Naive thymus-derived CD4-positive, alpha-beta T cell (primary cell): ENCODE data around the gene NHS. TPM values are rescaled to one million over a fixed set of nuclear protein-coding genes. Genes with fewer than 3 reads are reported as not detected.

Source experiments
- ATAC-seq: fragments of 150-1000 bp; cut with Tn5 transposase; 2 replicates; pipeline ENCODE4 v1.10.0; 2021; ENCODE audit warnings: mild to moderate bottlenecking, moderate library complexity
- CTCF ChIA-PET: fragments of 350-600 bp; sonication (Branson Sonifier 250); formaldehyde crosslinking; loops from one replicate; lab custom pipeline; 2021; ENCODE audit warnings: antibody characterized with exemption; lab: Charles Lee
- POLR2A ChIA-PET: fragments of 350-600 bp; sonication (Branson Sonifier 250); formaldehyde crosslinking; loops from one replicate; lab custom pipeline; 2021; ENCODE audit warnings: antibody characterized with exemption, inconsistent platforms; lab: Charles Lee
- DNase-seq, 9 donors: peaks; one replicate each; pipeline versions ENCODE4 v3.0.0 to v3.0.0-alpha.2; 2020 to 2022; ENCODE audit warnings: mixed read lengths in 1 of 9
- H3K27ac ChIP-seq: one replicate; pipeline ENCODE4 v1.7.0; 2013; ENCODE audit warnings: mild to moderate bottlenecking, low read depth, low read length, moderate library complexity
- H3K27me3 ChIP-seq, 2 donors: one replicate each; pipeline ENCODE4 v1.7.0; 2013; ENCODE audit warnings: low read length in 2 of 2, mild to moderate bottlenecking in 2 of 2, moderate library complexity in 2 of 2; ENCODE audit not compliant: control insufficient read depth in 2 of 2, insufficient read depth in 2 of 2
- H3K36me3 ChIP-seq, 3 experiments: 1 replicate in 2 of 3; 2 replicates in 1 of 3; pipeline ENCODE4 v1.7.0; 2013; ENCODE audit warnings: low read length in 3 of 3, mild to moderate bottlenecking in 3 of 3, moderate library complexity in 1 of 3; ENCODE audit not compliant: insufficient read depth in 3 of 3, control insufficient read depth in 2 of 3
- H3K4me1 ChIP-seq, 2 donors: one replicate each; pipeline ENCODE4 v1.7.0; 2013; ENCODE audit warnings: low read length in 2 of 2, mild to moderate bottlenecking in 2 of 2, moderate library complexity in 1 of 2; ENCODE audit not compliant: control insufficient read depth in 2 of 2, insufficient read depth in 2 of 2
- H3K4me3 ChIP-seq: 2 replicates; pipeline ENCODE4 v1.7.0; 2013; ENCODE audit warnings: mild to moderate bottlenecking, low read length
- H3K9me3 ChIP-seq, 3 experiments: 1 replicate in 2 of 3; 2 replicates in 1 of 3; pipeline ENCODE4 v1.7.0; 2013; ENCODE audit warnings: low read length in 3 of 3; ENCODE audit not compliant: control insufficient read depth in 2 of 3
- H3K27ac Mint-ChIP-seq, 9 donors: one replicate each; pipeline ENCODE4 v1.8.0; 2020 to 2022; ENCODE audit warnings: mixed read lengths in 9 of 9, mild to moderate bottlenecking in 8 of 9, moderate library complexity in 5 of 9, inconsistent platforms in 2 of 9
- H3K27me3 Mint-ChIP-seq, 5 donors: one replicate each; pipeline ENCODE4 v1.8.0; 2021 to 2022; ENCODE audit warnings: mixed read lengths in 5 of 5, mild to moderate bottlenecking in 1 of 5
- H3K36me3 Mint-ChIP-seq, 5 donors: one replicate each; pipeline ENCODE4 v1.8.0; 2020 to 2022; ENCODE audit warnings: mixed read lengths in 5 of 5, mild to moderate bottlenecking in 3 of 5, inconsistent platforms in 1 of 5
- H3K4me1 Mint-ChIP-seq, 7 donors: one replicate each; pipeline ENCODE4 v1.8.0; 2020 to 2022; ENCODE audit warnings: mixed read lengths in 7 of 7, mild to moderate bottlenecking in 3 of 7, inconsistent platforms in 1 of 7
- H3K4me3 Mint-ChIP-seq, 10 donors: one replicate each; pipeline ENCODE4 v1.8.0; 2020 to 2022; ENCODE audit warnings: mild to moderate bottlenecking in 10 of 10, mixed read lengths in 10 of 10, moderate library complexity in 6 of 10, inconsistent platforms in 2 of 10
- H3K9me3 Mint-ChIP-seq, 11 donors: one replicate each; pipeline ENCODE4 v1.8.0; 2020 to 2022; ENCODE audit warnings: mixed read lengths in 11 of 11, mild to moderate bottlenecking in 4 of 11, inconsistent platforms in 1 of 11, moderate library complexity in 1 of 11
- intact Hi-C, 2 donors: fragments of 100-400 bp; cut with micrococcal nuclease; formaldehyde crosslinking; loops; one replicate each; pipeline ENCODE4 v1.15.1; 2023
- polyA plus RNA-seq, 2 donors: library from polyadenylated mRNA; unstranded; fragments of 300-500 nt; fragmentation: Illumina TruSeq; gene quantifications; one replicate each; pipeline ENCODE4 v1.2.3, GENCODE V29; 2021
- total RNA-seq, 6 experiments: library from RNA in 5 of 6; stranded (reverse) in 5 of 6; gene quantifications; 1 replicate in 5 of 6; 2 replicates in 1 of 6; pipeline ENCODE4 v1.2.3 and lab custom pipeline; 2021 to 2026

The NHS gene
- total and polyA plus RNA-seq, 7 experiments from 2014 or later, result 0.02 to 2.6 (median 0.32) TPM; not detected in 1

GRCh38 chrX:17470136-17470535, 95.1 kb downstream of the NHS start:
- Histone ChIP-seq H3K9me3 (no peaks in the 10 kb centered on the region), H3K27ac (no peak overlapping the region), H3K4me1 (no peaks in the 10 kb centered on the region), H3K27me3 (no peaks in the 10 kb centered on the region), H3K36me3 (no peaks in the 10 kb centered on the region), H3K4me3 (no peak overlapping the region)
- Mint-ChIP-seq H3K9me3 (peaks cover 0 to 2% (median 0%) of the 10 kb centered on the region in 11 donors), H3K27ac (no peak overlapping the region), H3K4me1 (no peaks in the 10 kb centered on the region), H3K4me3 (no peak overlapping the region), H3K27me3 (peaks cover 0 to 7% (median 0%) of the 10 kb centered on the region in 5 donors), H3K36me3 (no peaks in the 10 kb centered on the region)
- POLR2A ChIA-PET, result no interaction called here
- intact Hi-C loops, result no loop called here
- CTCF ChIA-PET, result no interaction called here
- DNase-seq, result no peak
- ATAC-seq, result no peak

DNA sequence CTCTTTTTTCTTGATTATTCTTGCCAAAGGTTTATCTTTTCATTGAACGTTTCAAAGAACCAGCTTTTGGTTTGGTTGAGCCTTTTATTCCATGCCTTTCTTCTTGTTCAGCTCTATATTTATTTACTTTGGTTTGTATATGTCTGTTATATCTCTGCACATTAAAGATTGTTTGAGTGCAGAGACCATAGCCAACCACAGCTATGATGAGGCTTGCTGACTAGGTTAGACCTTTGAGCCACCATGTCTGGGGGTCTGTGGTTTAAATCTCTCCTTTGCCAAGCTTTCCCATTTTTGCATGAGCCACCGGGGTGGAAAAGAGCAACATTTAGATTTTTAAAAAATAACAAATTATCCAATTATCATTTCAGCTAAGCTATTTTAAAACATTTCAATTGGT, 96.1 kb downstream of the NHS start:
- Histone ChIP-seq H3K27ac (no peak overlapping the region), H3K27me3 (no peaks in the 10 kb centered on the region), H3K4me1 (no peaks in the 10 kb centered on the region), H3K36me3 (no peaks in the 10 kb centered on the region), H3K9me3 (no peaks in the 10 kb centered on the region), H3K4me3 (no peak overlapping the region)
- DNase-seq (no peak), ATAC-seq (no peak)
- H3K36me3 Mint-ChIP-seq, result no peaks in the 10 kb centered on the region
- H3K27me3 Mint-ChIP-seq, result peaks cover 0 to 6% (median 0%) of the 10 kb centered on the region in 5 donors
- ChIA-PET POLR2A (no interaction called here), CTCF (interaction anchor here (0.6 kb wide), 1 partner anchor 177 kb away, joined by 4 read pairs; no protein-coding TSS in a partner anchor)
- no peak overlapping the region for H3K27ac Mint-ChIP-seq
- no peaks in the 10 kb centered on the region for H3K4me1 Mint-ChIP-seq
- intact Hi-C loops, result no loop called here
- H3K4me3 Mint-ChIP-seq, result no peak overlapping the region
- H3K9me3 Mint-ChIP-seq, result peaks cover 0 to 2% (median 0%) of the 10 kb centered on the region in 11 donors

- no peak overlapping the region for H3K4me3 Mint-ChIP-seq
- Histone ChIP-seq H3K27ac (no peak overlapping the region), H3K4me3 (no peak overlapping the region), H3K27me3 (no peaks in the 10 kb centered on the region), H3K36me3 (no peaks in the 10 kb centered on the region), H3K4me1 (no peaks in the 10 kb centered on the region), H3K9me3 (no peaks in the 10 kb centered on the region)
- no peak overlapping the region for H3K27ac Mint-ChIP-seq
- H3K27me3 Mint-ChIP-seq, result peaks cover 0 to 6% (median under 1%) of the 10 kb centered on the region in 5 donors
- H3K36me3 Mint-ChIP-seq, result no peaks in the 10 kb centered on the region
- peaks cover 0 to 2% (median 0%) of the 10 kb centered on the region in 11 donors for H3K9me3 Mint-ChIP-seq
- ATAC-seq (no peak), DNase-seq (no peak)
- ChIA-PET POLR2A (no interaction called here), CTCF (no interaction called here)
- intact Hi-C loops, result no loop called here
- H3K4me1 Mint-ChIP-seq, result no peaks in the 10 kb centered on the region
These were observed 96.9 kb downstream of the NHS start for GRCh38 chrX:17471861-17472260.

DNA sequence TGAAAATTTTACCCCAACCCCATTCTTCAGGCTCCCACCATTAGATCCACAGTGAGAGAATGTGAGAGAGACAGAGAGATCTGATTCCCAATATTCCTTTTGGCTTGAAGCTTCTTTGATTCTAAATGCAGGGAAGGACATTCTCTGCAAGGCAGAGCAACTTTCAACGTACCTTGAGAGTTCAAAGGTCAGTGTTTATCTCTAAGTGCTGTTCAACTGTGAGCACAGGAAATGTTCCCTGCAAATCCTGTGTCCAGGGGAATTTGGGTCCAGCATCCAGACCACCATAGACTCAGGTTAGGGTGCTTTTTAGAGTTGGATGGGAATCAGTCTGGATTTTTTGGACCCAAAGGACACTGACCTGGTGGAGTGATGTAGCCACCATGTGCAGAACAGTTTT, 97.4 kb downstream of the NHS start:
- CTCF ChIA-PET, result no interaction called here
- Mint-ChIP-seq H3K27me3 (peaks cover 0 to 11% (median 4%) of the 10 kb centered on the region in 5 donors), H3K36me3 (no peaks in the 10 kb centered on the region), H3K27ac (no peak overlapping the region), H3K4me3 (no peak overlapping the region), H3K9me3 (peaks cover 0 to 2% (median 0%) of the 10 kb centered on the region in 11 donors), H3K4me1 (no peaks in the 10 kb centered on the region)
- Histone ChIP-seq H3K4me3 (no peak overlapping the region), H3K27me3 (no peaks in the 10 kb centered on the region), H3K27ac (no peak overlapping the region), H3K4me1 (no peaks in the 10 kb centered on the region), H3K9me3 (no peaks in the 10 kb centered on the region), H3K36me3 (no peaks in the 10 kb centered on the region)
- POLR2A ChIA-PET, result no interaction called here
- DNase-seq (no peak), ATAC-seq (no peak)
- intact Hi-C loops, result no loop called here

- Mint-ChIP-seq H3K4me3 (no peak overlapping the region), H3K27me3 (peaks cover 0 to 11% (median 4%) of the 10 kb centered on the region in 5 donors), H3K4me1 (no peaks in the 10 kb centered on the region), H3K36me3 (no peaks in the 10 kb centered on the region), H3K9me3 (peaks cover 0 to 2% (median 0%) of the 10 kb centered on the region in 11 donors), H3K27ac (no peak overlapping the region)
- Histone ChIP-seq H3K27ac (no peak overlapping the region), H3K36me3 (no peaks in the 10 kb centered on the region), H3K4me1 (no peaks in the 10 kb centered on the region), H3K4me3 (no peak overlapping the region), H3K27me3 (no peaks in the 10 kb centered on the region), H3K9me3 (no peaks in the 10 kb centered on the region)
- ChIA-PET POLR2A (no interaction called here), CTCF (no interaction called here)
- intact Hi-C loops, result no loop called here
- no peak for ATAC-seq
- DNase-seq, result no peak
These were observed 98.0 kb downstream of the NHS start for GRCh38 chrX:17473021-17473420.

GRCh38 chrX:17474892-17475291, 99.9 kb downstream of the NHS start:
- no peak overlapping the region for H3K27ac Mint-ChIP-seq
- CTCF ChIA-PET, result no interaction called here

DNA sequence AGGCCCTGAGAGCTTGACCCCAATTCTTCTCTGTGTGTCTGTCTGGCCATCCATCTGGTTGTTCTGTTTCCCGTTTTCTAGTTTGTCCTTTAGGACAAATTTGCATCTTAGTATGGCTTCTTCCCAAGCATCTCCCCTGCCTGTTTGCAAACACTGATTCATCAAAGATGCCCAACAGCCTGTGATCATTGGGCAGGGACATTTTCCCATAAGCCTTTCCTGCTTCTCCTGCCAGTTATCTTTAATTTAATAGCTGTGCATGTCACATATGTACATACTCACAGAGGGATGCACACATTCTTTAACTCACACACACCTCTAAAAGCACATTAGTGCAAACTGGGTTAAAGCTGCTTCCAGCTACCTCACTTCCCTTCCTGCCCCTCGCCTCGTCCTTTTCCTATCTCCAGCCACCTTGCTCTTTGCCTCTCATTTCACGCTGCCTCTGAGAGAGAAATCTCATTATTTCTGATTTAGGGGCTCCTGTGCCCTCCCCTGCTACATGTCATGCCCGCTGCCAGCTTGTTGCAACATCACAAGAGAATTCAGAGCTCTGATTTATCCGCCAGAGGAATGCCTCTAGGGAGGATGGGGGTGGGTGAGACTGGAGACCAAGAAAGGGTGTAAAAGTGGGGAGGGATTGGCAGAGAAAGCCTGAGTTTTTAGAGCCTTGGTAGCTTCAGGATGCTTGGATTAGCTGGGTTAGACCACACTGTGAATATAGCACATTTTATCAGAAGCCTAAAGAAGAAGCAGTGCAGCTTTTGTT, 100.6 kb downstream of the NHS start:
- intact Hi-C loops, result no loop called here
- H3K4me3 Mint-ChIP-seq, result no peak overlapping the region
- ChIA-PET POLR2A (no interaction called here), CTCF (no interaction called here)
- H3K27ac Mint-ChIP-seq, result no peak overlapping the region
- H3K4me1 Mint-ChIP-seq, result no peaks in the 10 kb centered on the region
- no peak overlapping the region for H3K27ac ChIP-seq
- H3K27me3 ChIP-seq, result no peaks in the 10 kb centered on the region
- no peaks in the 10 kb centered on the region for H3K36me3 Mint-ChIP-seq
- H3K4me3 ChIP-seq, result no peak overlapping the region
- H3K4me1 ChIP-seq, result no peaks in the 10 kb centered on the region
- DNase-seq, result no peak
- no peak for ATAC-seq
- peaks cover 0 to 7% (median 4%) of the 10 kb centered on the region in 5 donors for H3K27me3 Mint-ChIP-seq
- H3K9me3 Mint-ChIP-seq, result no peaks in the 10 kb centered on the region
- no peaks in the 10 kb centered on the region for H3K36me3 ChIP-seq
- no peaks in the 10 kb centered on the region for H3K9me3 ChIP-seq

More at GRCh38 chrX:17474892-17475291, 99.9 kb downstream of the NHS start:
- H3K9me3 ChIP-seq, result no peaks in the 10 kb centered on the region
- DNase-seq (no peak), ATAC-seq (no peak)
- Mint-ChIP-seq H3K27me3 (peaks cover 0 to 11% (median 4%) of the 10 kb centered on the region in 5 donors), H3K4me1 (no peaks in the 10 kb centered on the region), H3K4me3 (no peak overlapping the region), H3K36me3 (no peaks in the 10 kb centered on the region), H3K9me3 (peaks cover 0 to 2% (median 0%) of the 10 kb centered on the region in 11 donors)
- POLR2A ChIA-PET, result no interaction called here
- no peak overlapping the region for H3K27ac ChIP-seq
- no peak overlapping the region for H3K4me3 ChIP-seq
- no peaks in the 10 kb centered on the region for H3K36me3 ChIP-seq
- no peaks in the 10 kb centered on the region for H3K4me1 ChIP-seq
- H3K27me3 ChIP-seq, result no peaks in the 10 kb centered on the region
- intact Hi-C loops, result no loop called here
